ENCODE data around the gene HDAC4.
"Not testable (repeated sequence)": the region's sequence is repeated elsewhere in the genome, so short reads cannot be mapped to it uniquely, and the experiment has no call there.

HDAC4 gene

DNA sequence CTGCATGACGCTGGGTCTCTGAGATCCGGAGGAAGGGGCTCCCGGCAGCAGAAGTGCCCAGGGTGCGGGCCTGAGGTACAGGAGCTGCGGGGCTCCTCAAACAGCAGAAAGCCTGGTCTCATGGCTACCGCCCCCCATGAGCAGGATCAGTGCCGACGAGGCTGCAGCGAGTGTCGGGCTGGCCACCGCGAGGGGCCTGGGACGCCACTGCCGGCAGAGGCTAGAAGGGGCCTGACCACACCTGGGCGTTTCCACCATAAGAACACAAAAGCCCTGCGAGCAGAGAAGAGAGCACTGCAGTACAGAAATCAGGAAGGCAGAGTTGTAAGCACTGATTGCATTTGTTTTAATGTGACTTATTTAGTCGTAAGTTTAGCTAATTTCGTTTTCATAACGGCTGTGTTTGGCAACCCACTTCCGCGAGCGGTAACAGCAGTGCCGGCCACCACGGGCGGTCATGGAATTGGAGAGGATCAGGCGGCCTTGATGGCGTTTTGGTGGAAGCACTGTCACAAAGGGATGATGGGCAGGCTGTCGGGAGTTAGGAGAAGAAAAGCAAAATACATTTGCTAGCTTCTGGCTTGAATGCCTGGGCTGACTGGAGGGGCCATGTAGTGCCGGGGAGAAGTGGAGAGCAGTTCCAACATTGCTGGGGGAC lies 117.4 kb downstream of the HDAC4 start:
- CTCF ChIA-PET: no interaction called here

DNA sequence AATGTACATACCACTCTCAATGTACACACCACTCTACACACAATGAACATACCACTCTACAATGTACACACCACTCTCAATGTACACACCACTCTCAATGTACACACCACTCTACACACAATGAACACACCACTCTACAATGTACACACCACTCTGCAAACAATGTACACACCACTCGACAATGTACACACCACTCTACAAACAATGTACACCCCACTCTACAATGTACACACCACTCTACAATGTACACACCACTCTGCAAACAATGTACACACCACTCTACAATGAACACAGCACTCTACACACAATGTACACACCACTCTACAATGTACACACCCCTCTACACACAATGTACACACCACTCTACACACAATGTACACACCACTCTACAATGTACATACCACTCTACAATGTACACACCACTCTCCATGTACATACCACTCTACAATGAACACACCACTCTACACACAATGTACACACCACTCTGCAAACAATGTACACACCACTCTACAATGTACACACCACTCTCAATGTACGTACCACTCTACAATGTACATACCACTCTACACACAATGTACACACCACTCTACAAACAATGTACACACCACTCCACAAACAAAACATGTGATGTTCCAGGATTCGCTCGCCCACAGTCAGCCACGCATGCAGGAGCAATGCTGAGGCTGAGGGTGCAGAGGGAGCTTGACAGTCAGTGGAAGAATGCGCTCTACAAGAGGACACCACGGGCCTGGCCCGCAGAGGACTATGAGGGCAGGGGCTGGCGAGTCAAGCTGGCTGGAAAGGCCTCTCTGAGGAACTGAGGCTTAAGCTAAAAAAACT lies 118.2 kb downstream of the HDAC4 start:
- DNase-seq (ENCODE audit: extremely low spot score): no peak
- POLR2A ChIA-PET: no interaction called here
- CTCF ChIA-PET: no interaction called here
- TF ChIP-seq L3MBTL2 (conservative IDR thresholded peaks at IDR 0.05) (no peak), ELF4 (IDR thresholded peaks at IDR 0.05) (no peak), HDGF (IDR thresholded peaks at IDR 0.05; ENCODE audit: borderline replicate concordance) (no peak), FOXK2 (IDR thresholded peaks at IDR 0.05) (no peak), SP1 (IDR thresholded peaks at IDR 0.05) (no peak), ARNT (IDR thresholded peaks at IDR 0.05) (no peak), NFRKB (IDR thresholded peaks at IDR 0.05) (no peak), FOXA1 (IDR thresholded peaks at IDR 0.05) (no peak), BHLHE40 (IDR thresholded peaks at IDR 0.05; ENCODE audit: borderline replicate concordance) (no peak), SUZ12 (IDR thresholded peaks at IDR 0.05) (no peak), CTBP1 (IDR thresholded peaks at IDR 0.05; ENCODE audit: borderline replicate concordance) (no peak), FOXM1 (IDR thresholded peaks at IDR 0.05; ENCODE audit: borderline replicate concordance) (no peak), TARDBP (IDR thresholded peaks at IDR 0.05) (no peak), ZNF384 (IDR thresholded peaks at IDR 0.05) (no peak), LEF1 (IDR thresholded peaks at IDR 0.05; ENCODE audit: borderline replicate concordance) (no peak)
- TF ChIP-seq, protein P1, sequence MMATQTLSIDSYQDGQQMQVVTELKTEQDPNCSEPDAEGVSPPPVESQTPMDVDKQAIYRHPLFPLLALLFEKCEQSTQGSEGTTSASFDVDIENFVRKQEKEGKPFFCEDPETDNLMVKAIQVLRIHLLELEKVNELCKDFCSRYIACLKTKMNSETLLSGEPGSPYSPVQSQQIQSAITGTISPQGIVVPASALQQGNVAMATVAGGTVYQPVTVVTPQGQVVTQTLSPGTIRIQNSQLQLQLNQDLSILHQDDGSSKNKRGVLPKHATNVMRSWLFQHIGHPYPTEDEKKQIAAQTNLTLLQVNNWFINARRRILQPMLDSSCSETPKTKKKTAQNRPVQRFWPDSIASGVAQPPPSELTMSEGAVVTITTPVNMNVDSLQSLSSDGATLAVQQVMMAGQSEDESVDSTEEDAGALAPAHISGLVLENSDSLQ (IDR thresholded peaks at IDR 0.05): no peak

More for the DNA sequence above, 117.4 kb downstream of the HDAC4 start:
- POLR2A ChIA-PET: no interaction called here
- DNase-seq (ENCODE audit: extremely low spot score): no peak
- TF ChIP-seq FOXK2 (IDR thresholded peaks at IDR 0.05): no peak
- TF ChIP-seq LEF1 (IDR thresholded peaks at IDR 0.05; ENCODE audit: borderline replicate concordance): no peak
- no peak for TF ChIP-seq HDGF (IDR thresholded peaks at IDR 0.05; ENCODE audit: borderline replicate concordance)
- no peak for TF ChIP-seq ELF4 (IDR thresholded peaks at IDR 0.05)
- TF ChIP-seq BHLHE40 (IDR thresholded peaks at IDR 0.05; ENCODE audit: borderline replicate concordance): no peak
- no peak for TF ChIP-seq FOXA1 (IDR thresholded peaks at IDR 0.05)

DNA sequence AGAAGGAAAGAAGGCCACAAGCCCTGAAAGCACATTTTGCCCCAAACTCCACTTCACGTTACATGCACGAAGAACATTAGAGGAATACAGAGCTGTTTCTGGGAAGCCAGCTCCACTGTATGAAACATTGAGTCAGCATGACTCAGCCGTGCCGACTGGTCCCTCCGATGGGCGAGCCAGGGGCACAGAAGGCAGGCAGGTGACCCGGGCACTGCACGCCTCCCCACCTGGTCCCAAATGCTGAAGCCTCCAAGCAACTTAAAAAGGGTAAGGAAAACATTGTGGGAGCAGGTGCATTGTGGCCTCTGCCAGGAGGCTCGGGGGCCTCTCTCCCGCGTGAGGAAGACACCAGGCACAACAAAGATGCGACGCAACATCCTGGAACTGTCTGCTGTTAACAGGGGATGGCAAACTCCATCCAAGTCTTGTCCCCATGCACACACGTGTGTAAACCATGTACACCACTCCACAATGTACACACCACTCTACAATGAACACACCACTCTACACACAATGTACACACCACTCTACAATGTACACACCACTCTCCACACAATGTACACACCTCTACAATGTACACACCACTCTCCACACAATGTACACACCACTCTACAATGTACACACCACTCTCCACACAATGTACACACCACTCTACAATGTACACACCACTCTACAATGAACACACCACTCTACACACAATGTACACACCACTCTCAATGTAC lies 120.4 kb downstream of the HDAC4 start:
- CTCF ChIA-PET; DNase-seq (ENCODE audit: extremely low spot score); POLR2A ChIA-PET: not testable (repeated sequence)

DNA sequence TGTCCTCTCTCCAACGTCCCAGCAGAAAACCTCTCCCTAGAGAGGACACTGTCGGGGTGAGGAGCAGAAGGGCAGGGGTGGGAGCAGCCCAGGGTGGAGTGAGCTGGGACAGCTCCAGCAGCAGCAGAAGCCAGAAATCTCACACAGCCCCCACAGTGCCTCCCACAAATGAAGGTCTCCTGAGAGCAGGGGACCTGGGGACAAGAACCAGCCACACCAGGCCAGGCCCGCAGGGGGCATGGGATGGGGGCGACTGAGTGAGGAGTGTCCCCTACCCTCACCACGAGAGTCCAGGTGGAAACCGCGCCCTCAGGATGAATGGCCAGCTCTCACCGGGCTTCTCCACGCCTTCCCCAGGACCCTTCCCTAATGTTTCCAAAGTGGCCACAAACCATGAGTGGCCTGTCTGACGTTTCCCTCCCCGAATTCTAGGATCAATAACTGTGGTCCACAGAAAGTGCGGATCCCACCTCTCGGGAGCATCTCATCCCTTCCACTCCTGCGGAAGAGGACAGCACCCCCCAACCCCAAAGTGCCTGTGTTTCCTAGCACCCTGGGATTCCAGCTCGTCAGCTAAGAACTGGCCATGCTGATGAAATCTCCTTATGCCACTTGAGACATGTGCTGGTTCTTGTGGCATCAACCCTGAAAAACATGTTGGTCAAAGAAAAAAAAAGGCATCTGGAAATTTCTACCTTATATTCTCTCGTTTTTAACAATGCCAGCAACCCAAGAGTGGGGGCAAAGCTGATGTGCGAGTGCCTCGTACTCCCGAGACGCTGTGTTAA lies 121.1 kb downstream of the HDAC4 start:
- ChIA-PET POLR2A (no interaction called here), CTCF (no interaction called here)
- DNase-seq (ENCODE audit: extremely low spot score): no peak
- TF ChIP-seq LEF1 (IDR thresholded peaks at IDR 0.05; ENCODE audit: borderline replicate concordance) (no peak), FOXK2 (IDR thresholded peaks at IDR 0.05) (no peak), CTBP1 (IDR thresholded peaks at IDR 0.05; ENCODE audit: borderline replicate concordance) (no peak), SUZ12 (IDR thresholded peaks at IDR 0.05) (no peak), SP1 (IDR thresholded peaks at IDR 0.05) (no peak), L3MBTL2 (conservative IDR thresholded peaks at IDR 0.05) (no peak), ARNT (IDR thresholded peaks at IDR 0.05) (no peak), ELF4 (IDR thresholded peaks at IDR 0.05) (no peak), TARDBP (IDR thresholded peaks at IDR 0.05) (no peak), HDGF (IDR thresholded peaks at IDR 0.05; ENCODE audit: borderline replicate concordance) (no peak), BHLHE40 (IDR thresholded peaks at IDR 0.05; ENCODE audit: borderline replicate concordance) (no peak), FOXM1 (IDR thresholded peaks at IDR 0.05; ENCODE audit: borderline replicate concordance) (no peak)
- TF ChIP-seq, protein P1 (IDR thresholded peaks at IDR 0.05): no peak

DNA sequence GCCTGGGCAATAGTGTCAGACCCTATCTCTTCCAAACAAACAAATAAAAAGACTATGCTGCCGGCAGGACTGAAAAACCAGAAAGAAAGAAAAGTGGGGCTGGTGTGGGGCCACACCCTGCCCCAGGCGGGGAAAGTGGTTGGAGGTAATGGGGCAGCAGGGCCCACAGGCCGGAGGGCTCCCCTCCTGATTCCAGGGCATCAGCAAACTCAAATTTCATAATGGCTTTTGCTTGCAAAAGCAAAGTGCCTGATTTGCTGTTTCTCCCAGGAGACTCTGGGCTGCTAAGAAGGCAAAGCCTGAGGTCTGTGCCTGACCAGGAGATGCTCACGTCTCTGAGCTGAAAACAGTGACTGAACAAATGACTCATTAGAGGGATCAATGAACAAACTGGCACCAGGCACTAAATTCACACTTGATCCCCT lies 121.9 kb downstream of the HDAC4 start:
- DNase-seq (ENCODE audit: extremely low spot score): no peak
- ChIA-PET POLR2A (no interaction called here), CTCF (no interaction called here)
- TF ChIP-seq HDGF (IDR thresholded peaks at IDR 0.05; ENCODE audit: borderline replicate concordance) (no peak), SUZ12 (IDR thresholded peaks at IDR 0.05) (no peak), ZNF384 (IDR thresholded peaks at IDR 0.05) (no peak), TARDBP (IDR thresholded peaks at IDR 0.05) (no peak), FOXK2 (IDR thresholded peaks at IDR 0.05) (no peak), FOXM1 (IDR thresholded peaks at IDR 0.05; ENCODE audit: borderline replicate concordance) (no peak), SP1 (IDR thresholded peaks at IDR 0.05) (no peak), FOXA1 (IDR thresholded peaks at IDR 0.05) (no peak), NFRKB (IDR thresholded peaks at IDR 0.05) (no peak), ELF4 (IDR thresholded peaks at IDR 0.05) (no peak), CTBP1 (IDR thresholded peaks at IDR 0.05; ENCODE audit: borderline replicate concordance) (no peak)
- TF ChIP-seq, protein P1 (IDR thresholded peaks at IDR 0.05): no peak

Data from HEK293T (cell line).